H9 (cell line): ENCODE results near the gene STPG3. TPM values are rescaled to one million over a fixed set of nuclear protein-coding genes. Genes with fewer than 3 reads are reported as not detected.

Source experiments
- DNase-seq: peaks from one replicate; pipeline ENCODE4 v3.0.0-alpha.2; 2017
- H2AFZ ChIP-seq: one replicate; pipeline ENCODE4 v1.6.1; 2013; ENCODE audit warnings: mild to moderate bottlenecking, low read length, control low read depth, moderate library complexity
- H2AK5ac ChIP-seq: 2 replicates; pipeline ENCODE4 v1.6.1; 2013; ENCODE audit warnings: low read length, control low read depth, mixed read lengths; ENCODE audit not compliant: insufficient read length
- H2BK120ac ChIP-seq: one replicate; pipeline ENCODE4 v1.6.1; 2013; ENCODE audit warnings: low read depth, mild to moderate bottlenecking, low read length, control low read depth, inconsistent platforms; ENCODE audit not compliant: poor library complexity, severe bottlenecking
- H2BK12ac ChIP-seq: 2 replicates; pipeline ENCODE4 v1.6.1; 2013; ENCODE audit warnings: low read length, control low read depth, mixed read lengths, low read depth; ENCODE audit not compliant: insufficient read length
- H2BK15ac ChIP-seq: 2 replicates; pipeline ENCODE4 v1.6.1; 2013; ENCODE audit warnings: low read depth, low read length, control low read depth
- H2BK20ac ChIP-seq: one replicate; pipeline ENCODE4 v1.6.1; 2013; ENCODE audit warnings: low read depth, mild to moderate bottlenecking, low read length, control low read depth, inconsistent platforms; ENCODE audit not compliant: poor library complexity, severe bottlenecking
- H2BK5ac ChIP-seq: 2 replicates; pipeline ENCODE4 v1.6.1; 2013; ENCODE audit warnings: low read length, control low read depth, mixed read lengths; ENCODE audit not compliant: insufficient read length
- H3K14ac ChIP-seq: 2 replicates; pipeline ENCODE4 v1.6.1; 2013; ENCODE audit warnings: low read length, control low read depth; ENCODE audit not compliant: insufficient read depth
- H3K18ac ChIP-seq: 2 replicates; pipeline ENCODE4 v1.6.1; 2013; ENCODE audit warnings: low read depth, mild to moderate bottlenecking, mixed read lengths, low read length, control low read depth; ENCODE audit not compliant: insufficient read length
- H3K23ac ChIP-seq: 2 replicates; pipeline ENCODE4 v1.6.1; 2013; ENCODE audit warnings: low read length, control low read depth, mixed read lengths, low read depth; ENCODE audit not compliant: insufficient read length
- H3K23me2 ChIP-seq: 2 replicates; pipeline ENCODE4 v1.6.1; 2013; ENCODE audit warnings: low read depth, mild to moderate bottlenecking, mixed read lengths, low read length, control low read depth; ENCODE audit not compliant: insufficient read length, poor library complexity, severe bottlenecking
- H3K27ac ChIP-seq: 2 replicates; pipeline ENCODE4 v1.5.1; 2013; ENCODE audit warnings: low read length, control low read depth, mixed read lengths, low read depth; ENCODE audit not compliant: insufficient read length
- H3K27me3 ChIP-seq: 2 replicates; pipeline ENCODE4 v1.6.1; 2013; ENCODE audit warnings: low read length, control low read depth, inconsistent platforms; ENCODE audit not compliant: insufficient read depth
- H3K4ac ChIP-seq: 2 replicates; pipeline ENCODE4 v1.6.1; 2013; ENCODE audit warnings: low read depth, mild to moderate bottlenecking, control low read depth, inconsistent platforms, low read length, moderate library complexity
- H3K4me1 ChIP-seq: 2 replicates; pipeline ENCODE4 v1.6.1; 2013; ENCODE audit warnings: low read length, control low read depth, inconsistent platforms; ENCODE audit not compliant: insufficient read depth
- H3K4me2 ChIP-seq: 2 replicates; pipeline ENCODE4 v1.6.1; 2013; ENCODE audit warnings: low read length, control low read depth, mixed read lengths; ENCODE audit not compliant: insufficient read length, insufficient read depth
- H3K56ac ChIP-seq: 2 replicates; pipeline ENCODE4 v1.6.1; 2013; ENCODE audit warnings: low read depth, mild to moderate bottlenecking, mixed read lengths, low read length, control low read depth; ENCODE audit not compliant: insufficient read length
- H3K79me1 ChIP-seq: 2 replicates; pipeline ENCODE4 v1.6.1; 2013; ENCODE audit warnings: low read depth, mild to moderate bottlenecking, moderate library complexity, low read length, control low read depth, inconsistent platforms; ENCODE audit not compliant: insufficient read depth, poor library complexity, severe bottlenecking
- H3K79me2 ChIP-seq: 2 replicates; pipeline ENCODE4 v1.6.1; 2013; ENCODE audit warnings: low read length, control low read depth, inconsistent platforms; ENCODE audit not compliant: insufficient read depth
- H3K9ac ChIP-seq: 2 replicates; pipeline ENCODE4 v1.6.1; 2013; ENCODE audit warnings: low read length, control low read depth, mixed read lengths; ENCODE audit not compliant: insufficient read length; ENCODE audit errors: extremely low read depth
- H3K9me3 ChIP-seq: one replicate; pipeline ENCODE4 v1.6.1; 2013; ENCODE audit warnings: low read depth, low read length, inconsistent platforms; ENCODE audit not compliant: control insufficient read depth
- H3T11ph ChIP-seq: one replicate; pipeline ENCODE4 v1.6.1; 2013; ENCODE audit warnings: mild to moderate bottlenecking, low read length, control low read depth, inconsistent platforms
- H4K20me1 ChIP-seq: one replicate; pipeline ENCODE4 v1.6.1; 2013; ENCODE audit not compliant: control insufficient read depth, insufficient read length, insufficient read depth
- H4K5ac ChIP-seq: 2 replicates; pipeline ENCODE4 v1.6.1; 2013; ENCODE audit warnings: low read depth, mild to moderate bottlenecking, mixed read lengths, low read length, control low read depth; ENCODE audit not compliant: insufficient read length
- H4K8ac ChIP-seq: replicated peaks from 2 replicates; pipeline ENCODE4 v1.6.1; 2013; ENCODE audit warnings: low read length, control low read depth, mixed read lengths, low read depth; ENCODE audit not compliant: insufficient read length
- H4K91ac ChIP-seq: 2 replicates; pipeline ENCODE4 v1.6.1; 2013; ENCODE audit warnings: low read depth, mild to moderate bottlenecking, moderate library complexity, mixed read lengths, low read length, control low read depth; ENCODE audit not compliant: insufficient read length
- H3K27ac Mint-ChIP-seq, 3 experiments: 2 replicates in 2 of 3; 3 replicates in 1 of 3; pipeline ENCODE4 v1.8.0; 2020 to 2021; ENCODE audit warnings: mixed read lengths in 3 of 3, mild to moderate bottlenecking in 1 of 3, moderate library complexity in 1 of 3
- H3K27me3 Mint-ChIP-seq: 2 replicates; pipeline ENCODE4 v1.8.0; 2021; ENCODE audit warnings: low read depth, mild to moderate bottlenecking, moderate library complexity, mixed read lengths
- H3K36me3 Mint-ChIP-seq, 3 experiments: 2 replicates in 2 of 3; 3 replicates in 1 of 3; pipeline ENCODE4 v1.8.0; 2020 to 2021; ENCODE audit warnings: low read depth in 3 of 3, mixed read lengths in 3 of 3; ENCODE audit not compliant: insufficient read depth in 1 of 3
- H3K4me1 Mint-ChIP-seq, 2 experiments: 2 replicates each; pipeline ENCODE4 v1.8.0; 2020; ENCODE audit warnings: mixed read lengths in 2 of 2
- H3K4me3 Mint-ChIP-seq, 2 experiments: 2 replicates in 1 of 2; 3 replicates in 1 of 2; pipeline ENCODE4 v1.8.0; 2020 to 2021; ENCODE audit warnings: mild to moderate bottlenecking in 2 of 2, mixed read lengths in 2 of 2, moderate library complexity in 1 of 2
- H3K9me3 Mint-ChIP-seq, 2 experiments: 2 replicates in 1 of 2; 3 replicates in 1 of 2; pipeline ENCODE4 v1.8.0; 2020; ENCODE audit warnings: mild to moderate bottlenecking in 2 of 2, mixed read lengths in 2 of 2, moderate library complexity in 1 of 2
- CTCF ChIP-seq: fragments of 200-600 bp; sonication (generic); conservative IDR thresholded peaks from 3 replicates; pipeline ENCODE4 v1.8.0; 2021; ENCODE audit warnings: antibody characterized with exemption, mild to moderate bottlenecking
- WGBS: extraction: QIAGEN DNeasy Blood & Tissue Kit; methylation state at CpG from one replicate; pipeline ENCODE4 v1.1.7; 2013; ENCODE audit warnings: missing lambda C conversion rate, low lambda C conversion rate, mixed read lengths; ENCODE audit not compliant: insufficient read length; ENCODE audit errors: extremely low coverage; 5-methylcytosine and 5-hydroxymethylcytosine counted together
- total RNA-seq: library from RNA; stranded (reverse); gene quantifications from 2 replicates; pipeline ENCODE4 v1.2.1, GENCODE V29; 2021

The STPG3 gene
- total RNA-seq, 1 experiment from 2014 or later, result not detected

GRCh38 chr9:137270929-137271695 is 20.0 kb downstream of the STPG3 start:
- Histone ChIP-seq H3K9ac (no peak overlapping the region), H3K27ac (no peak overlapping the region)

More at GRCh38 chr9:137270929-137271695, 20.0 kb downstream of the STPG3 start:
- peak; percentile 29 for DNase-seq
- Histone ChIP-seq H3K14ac (no peak overlapping the region), H3K4me2 (no peak overlapping the region), H3K79me2 (no peaks in the 10 kb centered on the region), H2AFZ (no peak overlapping the region), H2BK12ac (no peak overlapping the region), H4K8ac (no peak overlapping the region), H3K56ac (no peak overlapping the region), H2BK20ac (no peak overlapping the region), H2BK15ac (no peak overlapping the region), H3K18ac (no peak overlapping the region), H2BK5ac (no peak overlapping the region), H2AK5ac (no peak overlapping the region), H3K23ac (no peak overlapping the region), H3K9me3 (no peaks in the 10 kb centered on the region), H4K20me1 (no peaks in the 10 kb centered on the region), H3K4me1 (no peaks in the 10 kb centered on the region), H4K91ac (no peak overlapping the region), H3K4ac (no peak overlapping the region), H3K79me1 (no peaks in the 10 kb centered on the region), H2BK120ac (no peak overlapping the region), H3K27me3 (no peaks in the 10 kb centered on the region), H4K5ac (no peak overlapping the region), H3T11ph (no peak overlapping the region), H3K23me2 (no peaks in the 10 kb centered on the region)
- Mint-ChIP-seq H3K9me3 (no peaks in the 10 kb centered on the region; a peak in 1 of 5 replicates), H3K27me3 (no peaks in the 10 kb centered on the region), H3K4me3 (no peak overlapping the region), H3K27ac (peak overlapping the region in 2 of 3 experiments; percentile 53 to 64; a peak in 2 of 7 replicates), H3K4me1 (peaks cover 12 to 17% of the 10 kb centered on the region in 2 experiments), H3K36me3 (peaks cover 11 to 43% (median 34%) of the 10 kb centered on the region in 3 experiments; a peak in 6 of 7 replicates)
- no peak for TF ChIP-seq CTCF
- WGBS, result no CpG with 5 or more reads among the region's 32 CpGs
